ENCODE measurements around the gene PPP1R15B.
A peak's percentile ranks its signal among the peaks of the same experiment; 100 is the strongest.

The PPP1R15B gene

GRCh38 chr1:204420039-204421004 is 8.7 kb upstream of the PPP1R15B start:
- DNase-seq = no peak

DNA sequence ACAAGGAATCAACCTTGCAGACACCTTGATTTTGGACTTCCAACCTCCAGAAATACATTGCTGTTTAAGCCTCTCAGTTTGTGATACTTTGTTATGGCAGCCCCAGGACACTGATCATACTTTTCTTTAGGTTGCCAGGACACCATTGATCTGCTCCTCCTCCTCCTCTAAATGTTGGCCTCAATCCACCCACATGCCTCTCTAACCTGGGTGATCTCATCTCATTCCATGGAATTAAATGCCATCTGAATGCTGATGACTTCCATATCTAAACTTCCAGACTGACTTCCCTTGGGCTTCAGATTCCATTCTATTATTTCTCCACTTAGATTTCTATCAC is 7.4 kb upstream of the PPP1R15B start:
- no peak for DNase-seq

- no peak for DNase-seq
These were observed 6.8 kb upstream of the PPP1R15B start for GRCh38 chr1:204418174-204419063.

DNA sequence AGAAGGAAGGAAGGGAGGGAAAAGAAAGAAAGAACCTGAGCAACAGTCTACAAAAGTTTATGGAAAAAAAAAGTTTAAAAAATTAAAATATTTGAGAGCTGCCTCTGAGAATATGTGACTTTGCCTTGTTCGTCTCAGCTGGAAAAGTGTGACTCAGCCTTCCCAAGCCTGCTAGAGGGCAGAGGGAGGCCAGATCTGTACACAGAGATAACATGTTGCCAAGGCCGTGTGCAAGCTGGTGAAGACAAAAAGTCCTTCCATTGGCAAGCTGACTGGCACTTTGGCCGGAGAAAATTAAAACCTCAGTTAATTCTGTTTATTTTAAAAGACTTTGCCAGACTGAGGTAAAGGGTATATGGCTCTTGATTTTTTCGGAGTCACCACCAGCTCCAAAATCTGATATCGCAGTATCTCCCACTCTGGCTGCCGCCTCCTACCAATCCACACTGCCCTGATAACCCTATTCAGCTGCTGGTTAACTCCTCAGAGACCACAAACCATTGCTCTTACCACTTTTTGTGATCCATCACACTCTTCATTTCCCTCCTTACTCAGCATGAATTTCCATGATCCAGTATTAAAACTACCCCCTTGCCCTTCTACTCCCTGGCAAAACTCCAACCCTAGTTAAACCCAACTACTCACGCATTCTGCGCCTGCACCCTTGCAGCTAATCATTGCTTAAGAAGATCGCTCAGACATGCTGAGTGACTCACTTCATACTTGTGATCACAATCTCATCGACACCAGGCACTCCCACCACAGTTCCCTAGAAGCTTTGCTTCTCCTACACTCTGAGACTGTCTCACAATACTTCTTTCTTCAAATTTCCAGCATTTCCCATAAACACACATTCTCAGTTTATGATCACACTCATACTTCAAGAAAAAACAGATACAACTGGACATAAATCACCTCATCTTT is 5.7 kb upstream of the PPP1R15B start:
- no peak for DNase-seq

DNA sequence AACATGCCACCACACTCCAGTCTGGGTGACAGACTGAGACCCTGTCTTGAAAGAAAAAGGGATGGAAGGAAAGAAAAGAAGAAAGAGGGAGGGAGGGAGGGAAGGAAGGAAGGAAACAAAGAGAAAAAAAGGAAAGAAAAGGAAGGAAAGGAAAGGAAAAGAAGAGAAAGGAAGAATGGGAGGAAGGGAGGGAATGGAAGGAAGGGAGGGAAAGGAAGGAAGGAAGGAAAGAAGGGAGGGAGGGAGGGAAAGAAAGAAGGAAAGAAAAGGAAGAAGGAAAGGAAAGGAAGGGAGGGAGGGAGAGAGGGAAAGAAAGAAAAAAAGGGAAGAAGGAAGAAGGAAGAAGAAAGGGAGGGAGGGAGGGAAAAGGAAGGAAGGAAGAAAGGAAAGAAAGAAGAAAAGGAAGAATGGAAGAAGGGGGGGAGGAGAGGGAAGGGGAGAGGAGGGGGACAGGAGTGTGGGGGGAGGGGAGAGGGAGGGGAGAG is 5.0 kb upstream of the PPP1R15B start:
- no peak for DNase-seq

GRCh38 chr1:204415351-204415750 is 3.7 kb upstream of the PPP1R15B start:
- DNase-seq = no peak

GRCh38 chr1:204414016-204414415 is 2.4 kb upstream of the PPP1R15B start:
- no peak for DNase-seq

DNA sequence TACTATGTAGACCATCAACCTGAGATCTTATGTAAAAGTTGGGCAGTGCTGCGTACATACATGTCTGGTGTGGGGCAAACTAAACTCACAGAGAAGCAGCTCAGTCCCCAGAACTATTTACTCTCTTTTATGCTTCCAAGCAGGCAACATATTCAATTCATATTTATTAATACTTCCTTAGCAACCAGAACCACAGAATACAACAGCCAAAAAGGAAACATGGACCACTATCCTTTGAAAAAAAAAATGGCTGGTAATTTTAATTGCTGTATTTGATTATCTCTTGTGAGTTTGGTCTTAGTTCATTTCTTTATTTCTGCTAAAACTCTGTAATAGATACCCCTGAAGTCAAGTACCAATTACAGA is 1.5 kb upstream of the PPP1R15B start:
- DNase-seq = no peak

GRCh38 chr1:204410688-204411450 is 748 bp downstream of the PPP1R15B start:
- DNase-seq = peak; percentile 18

DNA sequence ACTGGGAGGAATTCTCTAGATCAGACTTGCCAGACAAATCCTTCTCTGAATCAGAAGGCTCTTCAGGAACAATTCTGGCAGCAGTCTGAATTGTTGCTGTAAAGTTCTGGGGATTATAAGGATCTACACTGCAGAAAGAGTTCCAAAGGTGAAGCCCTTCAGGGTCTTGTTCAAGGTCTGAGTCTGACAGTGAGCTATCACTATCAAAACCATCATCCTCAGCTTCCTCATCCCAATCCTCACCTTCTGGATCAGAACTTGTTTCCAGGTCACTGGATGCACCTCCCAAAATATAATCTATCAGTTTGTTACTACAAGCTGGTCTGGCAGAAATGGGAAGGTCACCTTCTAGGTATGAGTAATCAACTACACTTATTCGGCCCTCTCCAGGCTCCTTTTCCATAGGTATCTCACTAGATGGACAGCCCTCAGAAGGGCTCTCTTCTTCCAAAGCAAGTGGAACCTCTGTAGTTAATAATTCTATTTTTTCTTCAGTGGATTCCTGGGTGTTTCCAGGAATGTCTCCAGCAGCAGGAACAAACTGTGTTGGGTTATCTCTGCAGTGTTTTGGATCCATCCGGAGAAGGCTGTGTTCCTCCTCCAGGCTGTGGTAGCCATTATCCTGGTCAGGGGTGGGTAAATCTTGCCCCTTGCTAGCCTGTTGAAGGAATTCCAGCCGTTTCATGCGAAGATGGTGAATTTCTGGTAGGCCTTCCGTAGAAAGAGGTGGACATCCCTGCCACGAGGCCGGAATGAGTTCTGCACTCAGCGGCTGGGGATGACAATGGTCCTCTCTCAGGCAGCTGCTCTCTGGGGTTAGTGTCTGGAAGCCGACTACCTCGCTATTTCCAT is 1.6 kb downstream of the PPP1R15B start:
- DNase-seq = no peak

DNA sequence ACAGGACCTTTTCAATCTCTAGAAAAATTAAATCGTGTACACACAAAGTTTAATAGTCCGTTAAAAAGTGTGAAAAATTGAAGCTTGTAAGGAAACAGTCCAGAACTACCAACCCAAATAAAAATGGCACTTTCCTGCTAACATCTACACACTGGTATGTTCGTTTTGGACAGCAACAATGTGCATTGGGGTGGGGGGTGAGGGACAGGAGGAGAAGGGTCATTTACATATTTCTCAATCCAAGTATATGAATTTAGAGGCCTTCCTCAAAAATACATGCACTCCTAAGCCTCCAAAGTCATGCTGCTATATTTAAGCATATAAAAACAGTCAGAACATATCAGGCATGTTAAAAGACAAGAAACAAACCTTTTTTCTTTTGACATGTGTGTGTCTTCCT is 2.5 kb downstream of the PPP1R15B start:
- no peak for DNase-seq

DNA sequence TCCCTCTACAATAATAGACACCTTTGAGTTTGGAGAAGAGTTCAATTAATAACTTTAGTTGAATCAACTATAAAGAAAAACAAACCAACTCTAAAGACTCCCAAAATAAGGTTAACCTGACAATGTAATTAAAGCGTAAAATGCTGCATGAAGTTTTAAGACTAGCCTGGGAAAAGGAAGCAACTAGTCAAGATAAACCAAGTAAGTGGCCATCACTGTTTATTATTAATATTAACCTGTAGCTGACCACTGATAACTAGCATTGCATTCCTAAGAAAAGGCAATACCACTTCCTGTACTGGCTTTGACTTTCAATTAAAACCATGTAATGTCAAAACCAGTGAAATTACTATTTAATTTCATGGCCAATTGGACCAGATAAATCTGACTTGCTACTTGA is 3.0 kb downstream of the PPP1R15B start:
- DNase-seq = no peak

DNA sequence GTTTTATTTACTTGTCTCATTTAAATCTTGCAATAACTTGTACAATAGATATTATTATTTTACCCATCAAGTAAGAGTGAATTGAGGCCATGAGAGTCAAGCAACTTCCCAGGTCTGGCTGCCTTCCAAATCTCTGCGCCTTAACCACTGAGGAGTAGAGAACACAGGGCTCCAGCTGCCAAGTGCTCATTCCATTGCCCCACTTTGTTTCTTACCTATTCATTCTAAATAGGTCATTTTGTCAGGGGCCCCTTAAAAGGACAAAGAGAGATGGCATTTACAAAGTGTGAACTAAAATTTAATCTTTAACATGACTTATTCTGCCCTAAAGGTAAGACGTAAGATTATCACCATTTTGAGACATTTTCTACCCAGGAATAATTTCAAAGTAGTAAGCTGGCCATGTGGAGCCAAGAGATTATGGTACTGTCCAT is 3.5 kb downstream of the PPP1R15B start:
- peak; percentile 33 for DNase-seq

DNA sequence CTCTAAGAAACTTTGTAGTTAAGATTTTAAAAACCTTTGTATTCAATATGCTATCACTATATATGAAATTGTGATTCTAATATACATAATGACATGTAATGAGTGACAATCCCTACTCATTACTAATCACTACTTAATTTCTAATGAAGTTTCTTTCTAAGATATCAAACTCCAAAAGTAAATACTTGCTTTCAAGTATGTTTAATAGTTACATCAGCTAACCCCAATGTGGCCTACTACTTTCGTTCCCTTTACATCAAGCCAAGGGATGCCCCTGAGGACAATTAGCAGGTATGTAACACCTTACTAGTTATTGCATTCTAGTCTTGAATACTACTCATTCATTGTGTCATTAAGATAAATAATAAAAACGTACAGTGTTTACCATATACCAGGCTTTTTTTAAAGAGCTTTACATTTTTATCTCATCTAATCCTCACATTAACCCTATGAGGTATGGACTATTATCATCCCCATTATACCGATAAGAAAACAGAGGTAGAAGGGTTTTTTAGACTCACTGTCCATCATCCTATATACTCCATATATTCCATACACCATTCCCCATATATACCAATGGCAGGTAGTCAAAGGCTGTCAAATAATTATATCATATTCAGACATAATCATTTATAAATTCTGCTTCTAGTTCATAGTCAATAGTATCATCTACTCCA is 4.2 kb downstream of the PPP1R15B start:
- DNase-seq = no peak

- no peak for DNase-seq
These were observed 5.0 kb downstream of the PPP1R15B start for GRCh38 chr1:204406621-204407020.

DNA sequence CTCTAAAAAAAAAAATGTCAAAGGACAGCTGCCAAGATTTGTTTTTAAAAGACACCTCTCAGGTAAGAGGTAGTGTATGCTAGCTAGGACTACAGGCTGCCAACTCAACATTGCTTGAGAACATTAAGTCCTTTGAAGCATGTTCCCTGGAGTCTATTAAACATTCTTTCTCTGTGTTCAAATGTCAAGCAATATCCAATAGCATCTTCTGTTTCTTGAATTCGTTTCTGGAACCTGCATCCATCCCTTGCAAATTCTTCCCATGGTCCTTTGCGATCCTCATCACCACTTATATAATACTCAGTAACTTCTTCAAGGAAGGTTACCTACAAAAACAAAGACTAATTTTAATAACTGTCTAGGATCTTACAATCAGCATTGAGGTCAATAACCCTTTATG is 5.6 kb downstream of the PPP1R15B start:
- no peak for DNase-seq

- DNase-seq = no peak
These were observed 7.0 kb downstream of the PPP1R15B start for GRCh38 chr1:204404629-204405028.

- DNase-seq = no peak
These were observed 9.2 kb downstream of the PPP1R15B start for GRCh38 chr1:204402391-204402790.

GRCh38 chr1:204401730-204402129 is 9.9 kb downstream of the PPP1R15B start:
- DNase-seq = no peak

DNA sequence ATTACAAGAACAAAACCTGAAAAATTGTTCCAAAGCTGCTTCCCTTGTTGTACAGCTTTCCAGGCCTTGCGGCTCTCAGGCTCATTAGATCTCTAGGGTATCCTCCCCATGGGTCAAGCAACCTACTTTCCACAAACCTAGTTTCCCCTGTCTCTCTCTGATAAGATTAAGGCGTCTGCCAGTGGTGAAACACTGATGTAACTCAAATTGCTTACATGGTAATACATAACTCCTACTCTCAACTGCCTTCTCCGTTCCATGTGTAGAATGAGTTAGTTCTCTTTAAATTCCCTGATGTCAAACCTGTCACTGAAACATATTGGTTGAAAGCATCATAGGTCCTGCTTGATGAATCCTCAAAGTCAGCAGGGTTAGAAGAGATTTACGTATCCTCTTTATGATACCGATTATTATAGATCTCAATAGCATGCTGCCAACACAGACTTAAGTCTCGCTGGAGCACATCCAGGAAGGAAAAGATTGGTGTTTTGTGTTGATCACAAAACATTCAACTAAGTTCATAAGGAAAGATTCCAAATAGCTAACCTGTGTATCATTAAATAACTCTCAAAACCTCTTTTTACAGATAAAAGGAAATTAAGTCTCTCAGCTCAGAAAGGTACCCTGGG is 10.6 kb downstream of the PPP1R15B start:
- no peak for DNase-seq

Data from NCI-H1105 (cell line).